Measurements from ENCODE around the gene PRR18.

Gene PRR18

GRCh38 chr6:166333172-166333995 is 25.2 kb upstream of the PRR18 start:
- DNase-seq (ENCODE audit: low read depth): no peak

- no peak for DNase-seq (ENCODE audit: low read depth)
Measured at GRCh38 chr6:166331503-166332415, 23.6 kb upstream of the PRR18 start.

- DNase-seq (ENCODE audit: low read depth): no peak
Measured at GRCh38 chr6:166330612-166331011, 22.4 kb upstream of the PRR18 start.

- no peak for DNase-seq (ENCODE audit: low read depth)
Measured at GRCh38 chr6:166325383-166326042, 17.3 kb upstream of the PRR18 start.

- DNase-seq (ENCODE audit: low read depth): no peak
Measured at GRCh38 chr6:166323395-166323794, 15.2 kb upstream of the PRR18 start.

GRCh38 chr6:166318649-166319600 is 10.7 kb upstream of the PRR18 start:
- no peak for DNase-seq (ENCODE audit: low read depth)

- DNase-seq (ENCODE audit: low read depth): no peak
Measured at GRCh38 chr6:166318227-166318626, 10.0 kb upstream of the PRR18 start.

- DNase-seq (ENCODE audit: low read depth): no peak
Measured at GRCh38 chr6:166317261-166318212, 9.3 kb upstream of the PRR18 start.

GRCh38 chr6:166315436-166315835 is 7.2 kb upstream of the PRR18 start:
- DNase-seq (ENCODE audit: low read depth): no peak

GRCh38 chr6:166314454-166314853 is 6.3 kb upstream of the PRR18 start:
- no peak for DNase-seq (ENCODE audit: low read depth)

- DNase-seq (ENCODE audit: low read depth): no peak
Measured at GRCh38 chr6:166313255-166314070, 5.3 kb upstream of the PRR18 start.

GRCh38 chr6:166312832-166313231 is 4.6 kb upstream of the PRR18 start:
- no peak for DNase-seq (ENCODE audit: low read depth)

GRCh38 chr6:166310634-166311033 is 2.4 kb upstream of the PRR18 start:
- no peak for DNase-seq (ENCODE audit: low read depth)

- DNase-seq (ENCODE audit: low read depth): no peak
Measured at GRCh38 chr6:166309977-166310376, 1.8 kb upstream of the PRR18 start.

GRCh38 chr6:166308769-166309589 is 787 bp upstream of the PRR18 start:
- DNase-seq (ENCODE audit: low read depth): no peak

GRCh38 chr6:166307082-166308032 is 835 bp downstream of the PRR18 start:
- DNase-seq (ENCODE audit: low read depth): peak; percentile 7

Measured in T follicular helper cell (primary cell).